RWPE2 (cell line): ENCODE measurements around the gene SLC2A9.

Experiments
- ATAC-seq: fragments of 200-7000 bp; cut with Tn5 transposase; 3 replicates; pipeline ENCODE4 v1.9.1; 2021; ENCODE audit warnings: low read depth
- DNase-seq: peaks from one replicate; pipeline ENCODE4 v3.0.0-alpha.2; 2020; ENCODE audit warnings: low spot score
- H3K27ac ChIP-seq: fragments of 450-650 bp; 2 replicates; pipeline ENCODE4 v1.5.1; 2017; ENCODE audit warnings: mild to moderate bottlenecking; ENCODE audit not compliant: poor library complexity, severe bottlenecking
- H3K27me3 ChIP-seq: fragments of 250-450 bp; sonication (Bioruptor Pico); 2 replicates; pipeline ENCODE4 v1.5.1; 2021; ENCODE audit warnings: mild to moderate bottlenecking, moderate library complexity; ENCODE audit not compliant: insufficient read depth, poor library complexity, severe bottlenecking
- H3K36me3 ChIP-seq: fragments of 250-450 bp; sonication (Bioruptor Pico); 2 replicates; pipeline ENCODE4 v1.5.1; 2020; ENCODE audit warnings: low read depth, mild to moderate bottlenecking, moderate library complexity
- H3K4me1 ChIP-seq: fragments of 250-450 bp; sonication (Bioruptor Pico); 2 replicates; pipeline ENCODE4 v1.5.1; 2021; ENCODE audit warnings: mild to moderate bottlenecking, moderate library complexity; ENCODE audit not compliant: insufficient read depth, poor library complexity, severe bottlenecking
- H3K4me3 ChIP-seq: fragments of 250-450 bp; sonication (Bioruptor Pico); 2 replicates; pipeline ENCODE4 v1.5.1; 2021; ENCODE audit warnings: mild to moderate bottlenecking, moderate library complexity; ENCODE audit not compliant: severe bottlenecking
- H3K9me3 ChIP-seq: fragments of 250-450 bp; sonication (Bioruptor Pico); 2 replicates; pipeline ENCODE4 v1.5.1; 2021; ENCODE audit warnings: mild to moderate bottlenecking, moderate library complexity; ENCODE audit not compliant: severe bottlenecking
- CTCF ChIP-seq: fragments of 450-650 bp; IDR thresholded peaks from one replicate; pipeline ENCODE4 v1.5.1; 2017; ENCODE audit warnings: mild to moderate bottlenecking, moderate library complexity; ENCODE audit not compliant: poor library complexity, severe bottlenecking

The SLC2A9 gene

GRCh38 chr4:9977518-9978031, 43.7 kb downstream of the SLC2A9 start:
- Histone ChIP-seq H3K4me1 (no peaks in the 10 kb centered on the region), H3K27me3 (no peaks in the 10 kb centered on the region), H3K36me3 (peaks cover 81% of the 10 kb centered on the region), H3K27ac (no peak overlapping the region), H3K9me3 (no peaks in the 10 kb centered on the region), H3K4me3 (no peak overlapping the region)
- no peak for DNase-seq
- TF ChIP-seq CTCF = no peak
- ATAC-seq = no peak

GRCh38 chr4:9976781-9977180, 44.5 kb downstream of the SLC2A9 start:
- Histone ChIP-seq H3K4me3 (no peak overlapping the region), H3K36me3 (peaks cover 81% of the 10 kb centered on the region), H3K9me3 (no peaks in the 10 kb centered on the region), H3K27ac (no peak overlapping the region), H3K4me1 (no peaks in the 10 kb centered on the region), H3K27me3 (no peaks in the 10 kb centered on the region)
- no peak for ATAC-seq
- no peak for TF ChIP-seq CTCF
- no peak for DNase-seq

GRCh38 chr4:9976293-9976692, 45.0 kb downstream of the SLC2A9 start:
- Histone ChIP-seq H3K36me3 (peaks cover 81% of the 10 kb centered on the region), H3K4me3 (no peak overlapping the region), H3K27me3 (no peaks in the 10 kb centered on the region), H3K9me3 (no peaks in the 10 kb centered on the region), H3K27ac (no peak overlapping the region), H3K4me1 (no peaks in the 10 kb centered on the region)
- DNase-seq = no peak
- no peak for TF ChIP-seq CTCF
- no peak for ATAC-seq

- ATAC-seq = no peak
- no peak for DNase-seq
- Histone ChIP-seq H3K9me3 (no peaks in the 10 kb centered on the region), H3K36me3 (peaks cover 86% of the 10 kb centered on the region), H3K27ac (no peak overlapping the region), H3K4me3 (no peak overlapping the region), H3K4me1 (no peaks in the 10 kb centered on the region), H3K27me3 (no peaks in the 10 kb centered on the region)
- no peak for TF ChIP-seq CTCF
Measured at GRCh38 chr4:9971711-9972110, 49.6 kb downstream of the SLC2A9 start.

GRCh38 chr4:9970399-9971011, 50.8 kb downstream of the SLC2A9 start:
- no peak for TF ChIP-seq CTCF
- Histone ChIP-seq H3K9me3 (no peaks in the 10 kb centered on the region), H3K27me3 (no peaks in the 10 kb centered on the region), H3K27ac (no peak overlapping the region), H3K4me3 (no peak overlapping the region), H3K36me3 (peaks cover 83% of the 10 kb centered on the region), H3K4me1 (no peaks in the 10 kb centered on the region)
- ATAC-seq (no peak), DNase-seq (no peak)
